A673 (cell line): ENCODE measurements around the gene TSPYL1.

Experiments
- EZH2 ChIP-seq: fragments of 200-600 bp; sonication (generic); IDR thresholded peaks from 2 replicates; pipeline ENCODE4 v1.6.1; 2017; ENCODE audit warnings: borderline replicate concordance, low read depth, mild to moderate bottlenecking, mixed read lengths, antibody characterized with exemption, low read length; ENCODE audit not compliant: poor library complexity, severe bottlenecking
- TF ChIP-seq, protein P1 (sequence below): fragments of 300-800, 200-600 bp; sonication (generic); conservative IDR thresholded peaks from 2 replicates; pipeline ENCODE4 v1.5.1; 2017; ENCODE audit warnings: low read depth, mild to moderate bottlenecking, antibody characterized with exemption, low read length, moderate library complexity, mixed read lengths

- TF ChIP-seq, protein P1, sequence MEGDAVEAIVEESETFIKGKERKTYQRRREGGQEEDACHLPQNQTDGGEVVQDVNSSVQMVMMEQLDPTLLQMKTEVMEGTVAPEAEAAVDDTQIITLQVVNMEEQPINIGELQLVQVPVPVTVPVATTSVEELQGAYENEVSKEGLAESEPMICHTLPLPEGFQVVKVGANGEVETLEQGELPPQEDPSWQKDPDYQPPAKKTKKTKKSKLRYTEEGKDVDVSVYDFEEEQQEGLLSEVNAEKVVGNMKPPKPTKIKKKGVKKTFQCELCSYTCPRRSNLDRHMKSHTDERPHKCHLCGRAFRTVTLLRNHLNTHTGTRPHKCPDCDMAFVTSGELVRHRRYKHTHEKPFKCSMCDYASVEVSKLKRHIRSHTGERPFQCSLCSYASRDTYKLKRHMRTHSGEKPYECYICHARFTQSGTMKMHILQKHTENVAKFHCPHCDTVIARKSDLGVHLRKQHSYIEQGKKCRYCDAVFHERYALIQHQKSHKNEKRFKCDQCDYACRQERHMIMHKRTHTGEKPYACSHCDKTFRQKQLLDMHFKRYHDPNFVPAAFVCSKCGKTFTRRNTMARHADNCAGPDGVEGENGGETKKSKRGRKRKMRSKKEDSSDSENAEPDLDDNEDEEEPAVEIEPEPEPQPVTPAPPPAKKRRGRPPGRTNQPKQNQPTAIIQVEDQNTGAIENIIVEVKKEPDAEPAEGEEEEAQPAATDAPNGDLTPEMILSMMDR, result no peak
- TF ChIP-seq EZH2, result no peak
These were observed 32.4 kb downstream of the TSPYL1 start for GRCh38 chr6:116247285-116247684.
